ENCODE data around the gene THSD4. TPM values are rescaled to one million over a fixed set of nuclear protein-coding genes. Genes with fewer than 3 reads are reported as not detected.

Gene THSD4
- total RNA-seq, 2 experiments from 2014 or later: not detected

DNA sequence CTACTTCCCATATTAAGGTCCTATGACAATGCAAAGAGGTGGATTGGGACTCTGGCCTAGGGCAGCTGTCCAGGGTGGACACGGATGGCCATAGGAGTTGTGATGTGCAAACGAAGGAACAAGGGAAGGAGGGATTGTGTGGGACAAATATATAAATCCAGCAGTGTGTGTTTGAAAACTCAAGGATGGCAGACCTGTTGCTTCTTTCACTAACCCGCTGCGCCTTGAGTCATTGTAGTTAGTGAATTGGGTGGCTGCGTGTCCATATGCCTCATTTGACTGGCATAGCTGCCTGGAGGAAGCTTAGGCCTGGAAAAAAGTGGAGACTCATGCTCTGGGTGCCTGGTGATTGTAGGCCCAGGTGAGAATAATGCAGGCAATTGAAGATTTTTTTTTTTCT lies 334.7 kb downstream of the THSD4 start:
- Mint-ChIP-seq H3K27ac (no peak overlapping the region), H3K4me3 (no peak overlapping the region), H3K27me3 (peaks cover 20% of the 10 kb centered on the region), H3K4me1 (ENCODE audit: low read depth) (no peaks in the 10 kb centered on the region), H3K9me3 (no peaks in the 10 kb centered on the region), H3K36me3 (ENCODE audit: low read depth) (no peaks in the 10 kb centered on the region)
- H3K4me3 ChIP-seq (ENCODE audit: low read length): no peak overlapping the region
- H3K4me1 ChIP-seq (ENCODE audit: insufficient read depth, low read length): no peaks in the 10 kb centered on the region
- no peak overlapping the region for H3K27ac ChIP-seq (ENCODE audit: low read depth in 1 of 2, low read length in 2 of 2)
- ChIA-PET CTCF (no interaction called here), POLR2A (no interaction called here)
- TF ChIP-seq CTCF (IDR thresholded peaks at IDR 0.05): no peak
- no peaks in the 10 kb centered on the region for H3K9me3 ChIP-seq (ENCODE audit: control insufficient read depth in 1 of 2, insufficient read depth in 1 of 2, low read length in 2 of 2)
- intact Hi-C loops (cut with DNase I, micrococcal nuclease): loop anchor here (10.0 kb wide), 2 partner anchors 475 to 775 kb away; no protein-coding TSS in a partner anchor
- no peaks in the 10 kb centered on the region for H3K36me3 ChIP-seq (ENCODE audit: insufficient read depth, low read length)
- no peak for ATAC-seq (ENCODE audit: poor library complexity)
- DNase-seq: no peak
- H3K27me3 ChIP-seq (ENCODE audit: control insufficient read depth in 1 of 2, insufficient read depth in 2 of 2, low read length in 2 of 2): peaks cover 0 to 6% of the 10 kb centered on the region in 2 experiments

- POLR2A ChIA-PET: interaction anchor here (0.5 kb wide), 1 partner anchor 588 kb away, joined by 3 read pairs; no protein-coding TSS in a partner anchor
- Mint-ChIP-seq H3K36me3 (ENCODE audit: low read depth) (no peaks in the 10 kb centered on the region), H3K4me3 (no peak overlapping the region), H3K27ac (no peak overlapping the region), H3K4me1 (ENCODE audit: low read depth) (no peaks in the 10 kb centered on the region), H3K9me3 (no peaks in the 10 kb centered on the region), H3K27me3 (peaks cover 28% of the 10 kb centered on the region)
- no peak for DNase-seq
- no peak for TF ChIP-seq CTCF (IDR thresholded peaks at IDR 0.05)
- intact Hi-C loops (cut with DNase I, micrococcal nuclease): no loop called here
- Histone ChIP-seq H3K27me3 (ENCODE audit: control insufficient read depth in 1 of 2, insufficient read depth in 2 of 2, low read length in 2 of 2) (peaks cover 0 to 10% of the 10 kb centered on the region in 2 experiments), H3K4me3 (ENCODE audit: low read length) (no peak overlapping the region), H3K36me3 (ENCODE audit: insufficient read depth, low read length) (no peaks in the 10 kb centered on the region), H3K27ac (ENCODE audit: low read depth in 1 of 2, low read length in 2 of 2) (no peak overlapping the region), H3K9me3 (ENCODE audit: control insufficient read depth in 1 of 2, insufficient read depth in 1 of 2, low read length in 2 of 2) (no peaks in the 10 kb centered on the region), H3K4me1 (ENCODE audit: insufficient read depth, low read length) (no peaks in the 10 kb centered on the region)
- CTCF ChIA-PET: interaction anchor here (1.6 kb wide), 1 partner anchor 7 kb away, joined by 4 read pairs; no protein-coding TSS in a partner anchor
- no peak for ATAC-seq (ENCODE audit: poor library complexity)
Measured at GRCh38 chr15:71451130-71451529, 335.9 kb downstream of the THSD4 start.

DNA sequence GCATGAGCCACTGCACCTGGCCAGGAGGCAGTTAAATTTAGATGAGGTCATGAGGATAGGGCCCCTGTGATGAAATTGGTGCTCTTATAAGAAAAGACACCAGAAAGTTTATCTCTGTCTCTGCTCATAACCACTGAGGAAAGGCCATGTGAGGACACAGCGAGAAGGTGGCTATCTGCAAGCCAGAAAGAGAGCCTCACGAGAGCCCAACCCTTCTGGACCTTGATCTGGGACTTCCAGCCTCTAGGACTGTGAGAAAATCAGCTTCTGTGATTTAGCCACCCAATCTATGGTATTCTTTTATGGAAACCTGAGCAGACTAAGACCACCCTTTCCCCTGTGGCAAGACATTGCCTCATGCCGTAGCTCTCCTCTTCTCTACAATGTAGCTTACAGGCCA lies 337.6 kb downstream of the THSD4 start:
- POLR2A ChIA-PET: no interaction called here
- Mint-ChIP-seq H3K9me3 (no peaks in the 10 kb centered on the region), H3K27ac (no peak overlapping the region), H3K4me3 (no peak overlapping the region), H3K27me3 (peaks cover 26% of the 10 kb centered on the region), H3K36me3 (ENCODE audit: low read depth) (no peaks in the 10 kb centered on the region), H3K4me1 (ENCODE audit: low read depth) (no peaks in the 10 kb centered on the region)
- no peak for TF ChIP-seq CTCF (IDR thresholded peaks at IDR 0.05)
- CTCF ChIA-PET: no interaction called here
- Histone ChIP-seq H3K4me3 (ENCODE audit: low read length) (no peak overlapping the region), H3K36me3 (ENCODE audit: insufficient read depth, low read length) (no peaks in the 10 kb centered on the region), H3K27ac (ENCODE audit: low read depth in 1 of 2, low read length in 2 of 2) (no peak overlapping the region), H3K4me1 (ENCODE audit: insufficient read depth, low read length) (no peaks in the 10 kb centered on the region), H3K9me3 (ENCODE audit: control insufficient read depth in 1 of 2, insufficient read depth in 1 of 2, low read length in 2 of 2) (no peaks in the 10 kb centered on the region), H3K27me3 (ENCODE audit: control insufficient read depth in 1 of 2, insufficient read depth in 2 of 2, low read length in 2 of 2) (peaks cover 0 to 6% of the 10 kb centered on the region in 2 experiments)
- DNase-seq: no peak
- intact Hi-C loops (cut with DNase I, micrococcal nuclease): no loop called here
- no peak for ATAC-seq (ENCODE audit: poor library complexity)

Measured in CD4-positive, alpha-beta T cell (primary cell).